Stimulated activated CD4-positive, alpha-beta T cell treated with anti-CD3 and anti-CD28 coated beads, TNF-alpha, amount 100 ng/mL, for 4 hours (primary cell): ENCODE measurements around the gene EFS.

ENCODE experiments used
- DNase-seq, 3 experiments: peaks; one replicate each; pipeline ENCODE4 v3.0.0-alpha.2; 2020; ENCODE audit warnings: low read depth in 3 of 3

The EFS gene

DNA sequence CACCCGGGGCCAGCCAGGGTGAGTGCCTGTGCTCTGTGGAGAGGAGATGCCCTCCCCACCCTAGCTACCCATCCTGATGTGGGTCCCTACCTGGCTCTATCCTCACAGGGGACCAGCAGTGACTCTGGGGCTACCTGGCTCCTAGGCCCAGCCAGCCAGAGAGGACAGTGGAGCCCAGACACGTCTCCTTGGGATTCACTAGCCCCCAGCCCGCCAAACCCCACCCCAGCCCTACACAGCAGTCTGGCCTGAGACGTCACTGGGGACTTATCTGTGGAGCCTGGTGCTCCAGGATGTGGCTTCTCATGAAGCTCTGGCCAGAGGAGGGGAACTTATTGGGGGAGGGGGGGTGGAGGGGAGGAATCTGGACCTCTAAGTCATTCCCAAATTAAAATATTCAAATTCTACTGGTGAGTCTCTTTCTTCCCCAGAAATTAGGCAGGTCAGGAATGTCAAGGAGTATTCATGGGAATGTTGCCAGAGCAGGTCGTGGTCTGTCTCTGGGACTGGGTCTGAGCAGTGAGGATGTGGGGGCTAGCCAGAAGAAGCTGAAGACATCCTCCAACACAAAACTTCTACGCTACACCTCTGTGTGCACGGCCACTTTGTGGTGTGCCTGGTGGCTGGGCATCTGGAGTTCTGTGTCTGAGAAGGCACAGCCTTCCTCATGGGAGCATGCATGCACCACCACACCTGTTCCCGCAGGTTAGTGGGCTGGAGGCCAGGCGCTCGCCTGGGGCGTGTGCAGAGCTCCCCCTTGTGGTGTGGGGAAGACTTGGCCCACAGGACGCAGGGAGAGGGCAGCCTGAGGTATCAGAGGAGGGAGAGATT is 14.6 kb upstream of the EFS start:
- DNase-seq, result peak; percentile 41 to 57 (median 46)

DNA sequence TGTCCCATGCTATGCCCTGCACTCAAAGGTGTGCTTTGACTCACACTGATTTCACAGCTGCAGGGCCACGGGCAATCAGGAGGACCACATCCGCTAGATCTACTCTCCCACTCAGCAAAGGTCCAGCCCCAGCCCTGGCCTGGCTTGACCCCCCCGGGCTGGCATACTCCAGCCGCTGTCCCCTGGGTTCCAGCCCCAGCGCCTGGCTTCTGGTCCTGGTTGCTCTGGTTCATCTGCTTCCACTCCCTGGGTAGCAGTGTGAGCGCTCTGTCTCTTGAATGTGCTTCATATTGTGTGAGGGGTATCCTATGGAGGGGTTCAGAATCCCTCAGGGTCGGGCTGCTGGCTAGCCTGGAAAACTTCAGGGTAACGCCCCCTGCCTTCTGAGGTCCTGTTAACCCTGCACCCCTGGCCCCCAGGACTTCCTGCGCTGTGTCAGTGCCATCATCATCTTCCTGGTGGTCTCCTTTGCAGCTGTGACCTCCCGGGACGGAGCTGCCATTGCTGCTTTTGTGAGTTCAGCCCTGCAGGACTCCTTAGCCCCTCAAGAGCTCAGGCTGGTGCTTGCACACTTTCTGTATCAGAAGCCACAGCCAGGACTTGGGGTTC is 13.7 kb upstream of the EFS start:
- no peak for DNase-seq

DNA sequence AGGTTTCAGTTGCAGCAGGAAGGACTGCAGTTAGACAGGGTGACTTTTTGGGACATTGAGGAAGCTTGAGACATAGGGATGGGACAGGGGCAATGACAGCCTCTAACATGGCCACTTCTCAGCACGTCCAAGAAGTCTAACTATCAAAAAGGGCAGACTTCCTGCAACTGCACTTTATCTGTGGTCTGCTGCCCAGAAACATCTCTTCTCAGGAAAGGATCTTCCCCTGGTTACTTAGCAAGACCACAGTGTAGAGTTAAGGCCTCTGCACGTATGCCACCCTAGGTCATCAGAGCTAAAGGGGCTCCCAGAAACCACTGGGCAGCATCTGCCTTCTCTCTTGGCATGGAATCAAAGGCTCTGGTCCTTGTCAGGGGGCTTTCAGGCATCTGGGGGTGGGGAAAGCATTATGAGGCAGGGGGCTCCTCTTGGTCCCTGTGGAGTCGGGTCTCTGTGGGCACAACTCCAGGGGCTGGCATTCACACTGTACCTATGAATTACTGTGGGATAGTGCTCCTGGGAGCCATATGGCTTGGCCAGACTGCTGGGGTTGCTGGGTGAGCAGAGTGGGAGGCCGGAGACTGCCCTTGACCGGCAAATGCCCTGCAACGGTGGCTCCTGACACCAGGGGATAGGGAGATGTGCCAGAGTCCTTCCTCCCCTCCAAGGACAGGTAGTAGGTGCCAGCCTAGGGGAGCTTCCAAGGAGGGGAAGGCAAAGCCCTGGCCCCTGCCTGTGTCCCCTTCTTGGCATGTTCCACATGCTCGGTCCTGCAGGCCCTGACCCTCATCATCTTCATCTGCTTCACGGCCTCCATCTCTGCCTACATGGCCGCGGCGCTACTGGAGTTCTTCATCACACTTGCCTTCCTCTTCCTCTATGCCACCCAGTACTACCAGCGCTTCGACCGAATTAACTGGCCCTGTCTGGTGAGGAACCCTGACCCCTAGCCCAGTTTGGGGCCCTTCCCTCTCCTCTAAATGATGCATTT is 12.9 kb upstream of the EFS start:
- no peak for DNase-seq

DNA sequence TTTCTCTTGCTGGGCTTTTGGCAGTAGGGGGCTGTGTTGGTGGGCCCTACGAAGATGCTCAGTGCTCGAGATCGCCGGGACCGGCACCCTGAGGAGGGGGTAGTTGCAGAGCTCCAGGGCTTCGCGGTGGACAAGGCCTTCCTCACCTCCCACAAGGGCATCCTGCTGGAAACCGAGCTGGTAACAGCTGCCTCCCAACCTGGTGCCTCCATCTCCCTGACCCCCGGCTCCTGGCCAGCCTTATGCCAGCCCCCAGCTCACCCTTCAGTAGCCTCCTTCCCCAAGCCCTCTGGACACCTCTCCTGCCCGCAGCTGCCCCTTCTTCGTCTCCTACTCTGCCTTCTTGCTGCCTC is 12.2 kb upstream of the EFS start:
- no peak for DNase-seq

DNA sequence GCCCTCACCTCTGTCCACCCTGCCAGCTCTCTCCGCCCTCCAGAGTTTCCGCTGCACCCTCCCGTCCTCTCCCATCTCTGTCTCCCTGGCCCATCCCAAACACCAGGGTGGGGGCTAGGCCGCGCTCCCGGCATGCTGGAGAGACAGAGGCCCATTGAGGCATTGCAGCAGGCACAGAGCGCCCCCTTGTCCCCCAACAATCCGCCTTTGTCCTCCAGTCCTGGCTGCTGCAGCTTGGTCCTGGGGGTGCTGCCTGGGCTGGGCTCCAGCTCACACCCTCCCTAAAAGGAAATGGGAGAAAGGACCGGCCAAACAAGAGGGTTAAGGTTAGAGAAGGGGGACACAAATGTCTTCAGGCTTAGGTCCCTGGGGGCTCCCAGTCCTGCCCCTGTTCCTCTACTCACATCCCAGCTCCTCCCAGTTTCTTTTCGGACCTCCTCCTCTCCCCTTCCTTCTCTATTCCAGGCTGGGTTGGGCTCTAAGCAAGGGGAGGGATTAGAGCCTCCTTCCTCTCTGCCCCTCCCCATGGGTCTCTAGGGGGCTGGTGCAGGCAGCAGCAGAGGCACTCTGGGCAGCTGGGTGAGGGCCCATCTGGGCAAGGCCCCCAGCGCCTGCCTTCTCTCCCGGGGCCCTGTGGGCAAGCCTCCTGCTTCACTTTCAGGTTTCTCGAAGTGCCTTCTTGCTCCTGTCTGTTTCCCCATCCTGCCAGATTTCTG is 11.7 kb upstream of the EFS start, which contains the start of gene CMTM5:
CMTM5 (plus strand) TSS at position 565 of the 716 bp plus-strand sequence. CDS start 206 bp downstream, outside the sequence.
- DNase-seq, result no peak

DNA sequence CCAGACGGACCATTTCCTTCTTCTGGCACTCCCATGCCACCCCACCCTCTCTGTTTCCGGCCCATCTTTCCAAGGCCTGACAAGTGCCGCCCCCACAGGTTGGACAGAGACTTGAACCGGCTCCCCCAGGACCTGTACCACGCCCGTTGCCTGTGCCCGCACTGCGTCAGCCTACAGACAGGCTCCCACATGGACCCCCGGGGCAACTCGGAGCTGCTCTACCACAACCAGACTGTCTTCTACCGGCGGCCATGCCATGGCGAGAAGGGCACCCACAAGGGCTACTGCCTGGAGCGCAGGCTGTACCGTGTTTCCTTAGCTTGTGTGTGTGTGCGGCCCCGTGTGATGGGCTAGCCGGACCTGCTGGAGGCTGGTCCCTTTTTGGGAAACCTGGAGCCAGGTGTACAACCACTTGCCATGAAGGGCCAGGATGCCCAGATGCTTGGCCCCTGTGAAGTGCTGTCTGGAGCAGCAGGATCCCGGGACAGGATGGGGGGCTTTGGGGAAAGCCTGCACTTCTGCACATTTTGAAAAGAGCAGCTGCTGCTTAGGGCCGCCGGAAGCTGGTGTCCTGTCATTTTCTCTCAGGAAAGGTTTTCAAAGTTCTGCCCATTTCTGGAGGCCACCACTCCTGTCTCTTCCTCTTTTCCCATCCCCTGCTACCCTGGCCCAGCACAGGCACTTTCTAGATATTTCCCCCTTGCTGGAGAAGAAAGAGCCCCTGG is 10.7 kb upstream of the EFS start:
- DNase-seq, result no peak

DNA sequence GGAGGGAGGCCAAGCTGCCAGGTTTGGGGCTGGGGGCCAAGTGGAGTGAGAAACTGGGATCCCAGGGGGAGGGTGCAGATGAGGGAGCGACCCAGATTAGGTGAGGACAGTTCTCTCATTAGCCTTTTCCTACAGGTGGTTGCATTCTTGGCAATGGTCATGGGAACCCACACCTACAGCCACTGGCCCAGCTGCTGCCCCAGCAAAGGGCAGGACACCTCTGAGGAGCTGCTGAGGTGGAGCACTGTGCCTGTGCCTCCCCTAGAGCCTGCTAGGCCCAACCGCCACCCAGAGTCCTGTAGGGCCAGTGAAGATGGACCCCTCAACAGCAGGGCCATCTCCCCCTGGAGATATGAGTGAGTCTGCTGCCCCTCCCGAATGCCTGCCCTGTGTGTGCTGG is 8.1 kb upstream of the EFS start:
- DNase-seq, result no peak

DNA sequence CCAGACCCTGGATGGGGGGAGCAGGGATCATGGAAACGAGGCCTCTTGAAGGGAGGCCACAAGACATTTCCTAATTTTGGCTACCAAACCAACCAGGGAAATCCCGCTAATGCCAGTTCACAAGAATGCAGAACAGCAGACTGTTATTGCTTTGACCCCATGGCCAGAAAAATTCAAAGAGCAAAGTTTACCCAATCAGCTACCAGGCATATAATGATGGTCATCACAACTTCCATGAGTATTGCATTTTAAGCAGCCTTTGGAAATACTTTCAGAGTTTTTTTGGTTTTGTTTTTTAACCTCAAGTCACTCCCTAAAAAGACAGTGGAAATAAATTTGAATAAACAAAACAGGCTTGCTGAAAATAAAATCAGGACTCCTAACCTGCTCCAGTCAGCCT is 7.5 kb upstream of the EFS start, which contains the start of gene IL25:
IL25 (plus strand) TSS at position 301 of the 400 bp plus-strand sequence.
- no peak for DNase-seq

DNA sequence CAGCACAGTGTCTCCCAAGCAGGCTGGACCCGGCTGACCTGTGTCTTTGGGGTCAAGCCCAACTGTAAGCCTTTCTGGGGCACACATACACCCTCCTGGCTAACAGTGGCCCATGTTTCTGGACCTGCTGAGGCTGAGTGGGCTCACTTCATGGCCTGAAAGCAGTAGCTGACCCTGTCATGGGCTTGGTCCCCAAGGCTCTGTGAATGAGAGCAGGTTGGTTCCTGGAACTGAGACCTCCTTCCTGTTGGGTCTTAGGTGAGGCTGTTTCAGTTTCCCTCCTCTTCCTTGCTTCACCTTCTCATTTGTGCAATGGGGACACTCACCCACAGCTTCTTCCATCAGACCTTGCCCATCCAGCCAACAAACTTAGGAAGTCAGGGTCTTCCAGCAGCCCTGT is 6.9 kb upstream of the EFS start:
- no peak for DNase-seq

DNA sequence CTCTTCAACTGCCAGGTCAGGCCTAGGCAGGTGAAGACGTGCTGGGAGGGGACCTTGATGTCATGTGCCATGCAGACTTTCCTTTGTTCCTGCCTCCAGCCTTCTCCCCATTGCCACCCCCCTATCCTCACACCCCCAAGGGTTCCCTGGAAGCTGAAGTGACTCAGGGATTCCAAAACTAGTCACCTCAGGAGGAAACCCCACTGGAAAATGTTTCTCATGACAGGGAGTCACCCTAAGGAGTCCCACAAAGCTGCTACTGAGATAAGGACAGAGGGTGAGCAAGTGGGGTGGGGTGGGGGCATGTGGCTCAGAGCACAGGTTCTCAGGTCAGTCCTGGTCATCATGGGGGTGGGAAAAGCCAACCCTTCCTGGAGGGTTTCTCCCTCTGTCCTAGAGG is 5.2 kb upstream of the EFS start:
- DNase-seq, result no peak

DNA sequence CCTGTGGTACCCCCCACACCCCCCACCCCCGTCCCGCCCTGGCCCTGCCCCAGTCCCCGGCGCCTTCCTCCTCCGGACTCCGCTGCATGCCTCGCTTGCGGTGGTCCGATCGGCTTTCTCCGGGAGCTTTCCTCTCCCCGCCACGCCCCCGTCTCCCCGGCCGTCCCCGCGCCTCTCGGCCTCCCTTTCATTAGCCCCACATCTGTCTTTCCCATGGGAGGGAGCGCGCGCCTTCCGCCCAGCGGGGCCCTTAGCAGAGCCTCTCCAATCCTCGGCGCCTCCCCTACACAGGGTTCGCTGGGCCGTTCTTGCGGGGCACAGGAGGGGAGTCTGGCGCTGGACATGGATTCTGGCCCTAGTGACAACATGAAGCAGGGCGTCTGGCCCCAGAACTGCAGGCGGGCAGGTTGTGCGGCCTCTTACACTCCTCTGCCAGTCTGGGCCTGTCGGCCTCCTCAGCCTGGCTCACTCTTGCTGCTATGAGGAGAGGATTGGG is 1.5 kb upstream of the EFS start:
- no peak for DNase-seq

DNA sequence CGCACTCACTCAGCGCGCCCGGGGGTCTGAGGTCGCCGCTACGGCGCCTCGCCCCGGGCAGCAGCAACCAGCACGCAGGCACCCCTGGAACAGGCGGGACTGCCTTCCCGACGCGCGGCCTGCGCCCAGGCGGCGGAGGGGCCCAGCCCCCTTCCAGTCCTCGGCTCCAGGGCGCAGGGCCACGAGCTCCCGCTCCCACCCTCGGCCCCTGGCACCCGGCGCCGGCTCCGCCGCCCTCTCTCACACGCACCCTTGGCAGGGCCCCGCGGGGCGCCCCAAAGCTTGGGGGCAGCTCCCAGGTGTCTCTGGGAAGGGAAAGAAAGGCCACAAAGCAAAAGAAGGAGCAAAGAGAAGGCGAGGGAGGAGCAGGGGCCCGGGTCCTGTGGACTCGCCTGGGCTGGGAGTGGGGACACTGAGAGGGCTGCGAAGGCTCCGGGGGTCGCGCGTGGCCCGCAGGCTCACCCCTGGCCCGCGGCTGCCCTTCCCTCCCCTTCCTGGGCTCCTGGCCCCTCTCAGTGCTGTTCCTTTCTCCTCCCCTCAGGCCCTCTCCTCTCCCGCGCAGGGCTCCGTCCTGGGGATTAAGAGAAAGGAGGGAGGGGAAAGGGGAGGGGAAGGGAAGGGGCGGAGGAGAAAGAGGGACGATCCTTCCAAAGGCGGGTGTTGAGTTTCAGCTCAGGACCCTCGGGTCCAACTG is 907 bp upstream of the EFS start:
- DNase-seq, result no peak

DNA sequence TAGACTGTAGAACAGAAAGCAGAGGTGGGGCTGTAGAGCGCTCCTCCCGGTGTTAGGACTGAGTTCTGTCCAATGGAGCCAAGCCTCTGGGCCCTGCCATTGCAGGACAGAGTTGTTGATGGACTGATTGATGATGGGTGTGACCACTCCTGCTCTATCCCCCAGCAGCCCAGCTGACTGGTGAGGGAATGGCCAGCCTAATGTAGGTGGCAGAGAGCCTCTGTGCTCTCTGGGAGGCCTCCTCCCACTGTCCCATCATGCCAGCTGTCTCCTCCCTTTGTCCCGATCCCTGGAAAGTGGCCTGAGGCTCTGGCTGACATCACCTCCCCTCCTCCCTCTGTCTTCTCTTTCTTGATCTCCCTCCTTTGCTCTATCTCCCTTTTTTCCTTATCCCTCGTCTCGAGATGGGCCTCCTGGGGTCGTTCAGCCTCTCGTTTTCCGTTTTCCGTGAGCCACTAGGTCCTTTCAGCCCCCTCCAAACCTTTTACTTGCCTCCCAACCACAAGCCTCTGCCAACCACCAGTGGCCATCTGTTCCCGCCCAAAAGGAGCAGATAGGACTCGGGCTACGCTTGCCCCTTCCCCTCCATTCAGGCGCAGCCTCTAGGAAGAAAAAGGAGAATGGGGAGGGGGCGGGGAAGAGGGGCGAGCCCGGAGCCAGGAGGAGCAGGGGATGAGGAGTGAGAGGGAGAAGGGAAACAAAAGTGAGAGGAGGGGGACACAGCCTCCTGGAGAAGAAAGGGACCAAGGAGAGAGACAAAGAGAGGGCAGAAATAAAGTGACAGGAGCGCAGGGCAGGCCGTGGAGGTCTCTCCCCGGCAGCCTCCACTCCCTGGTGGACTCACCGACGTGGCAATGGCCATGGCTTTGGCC is 572 bp downstream of the EFS start:
- DNase-seq, result no peak

DNA sequence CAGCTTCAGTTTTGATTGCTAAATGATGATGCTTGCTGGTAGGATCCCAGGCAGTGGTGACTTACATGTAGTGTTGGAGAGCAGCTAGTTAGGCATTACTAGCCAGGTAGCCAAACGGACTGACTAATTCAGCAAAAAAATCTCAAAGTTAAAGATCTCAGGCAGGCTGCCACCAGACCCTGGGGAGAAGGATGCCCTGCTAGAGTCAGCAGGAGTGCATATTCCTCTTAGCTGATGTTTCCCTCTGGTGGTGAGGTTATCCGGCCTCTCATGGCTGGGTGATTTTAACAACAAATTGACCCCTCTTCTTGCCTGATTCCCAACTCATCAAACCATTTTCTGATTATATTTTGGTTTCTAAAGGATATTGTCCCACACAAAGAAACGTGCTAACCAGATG is 2.8 kb downstream of the EFS start:
- DNase-seq, result no peak

DNA sequence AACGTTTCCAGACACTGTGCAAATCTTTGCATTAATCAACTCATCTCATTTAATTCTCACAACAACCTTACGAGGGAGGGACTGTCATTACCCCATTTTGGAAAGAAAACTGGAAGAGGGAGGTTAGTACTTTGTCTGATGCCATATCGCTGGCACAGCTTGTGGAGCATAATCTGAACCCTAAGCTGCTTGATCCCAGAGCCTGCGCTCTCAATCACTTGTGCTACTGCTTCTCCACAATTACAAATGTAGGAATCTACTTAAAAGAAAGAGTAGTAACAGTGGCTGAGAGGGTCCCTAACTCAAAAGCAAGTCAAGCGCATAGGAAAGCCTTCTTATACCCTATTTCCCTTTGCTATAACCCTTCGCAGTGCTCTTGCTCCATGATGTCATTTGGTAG is 3.2 kb downstream of the EFS start:
- no peak for DNase-seq

DNA sequence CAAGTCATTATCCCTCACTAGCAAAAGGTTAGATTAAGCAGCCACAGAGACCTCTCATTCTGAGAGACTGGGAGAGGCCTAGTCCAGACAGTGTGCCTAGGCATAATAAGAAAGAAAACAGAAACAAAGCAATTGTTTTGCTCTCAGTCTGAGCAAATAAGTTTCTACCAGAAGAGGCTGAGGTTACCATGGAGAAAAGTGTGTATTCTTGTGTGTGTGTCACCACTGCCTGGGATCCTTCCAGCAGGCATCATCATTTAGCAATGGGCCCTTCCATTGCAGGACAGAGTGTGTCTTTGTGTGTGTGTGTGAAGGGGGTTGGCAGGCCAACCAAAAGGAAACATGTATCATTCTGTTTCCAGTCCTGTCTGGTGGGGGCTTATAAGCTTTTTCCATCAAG is 3.7 kb downstream of the EFS start:
- no peak for DNase-seq

DNA sequence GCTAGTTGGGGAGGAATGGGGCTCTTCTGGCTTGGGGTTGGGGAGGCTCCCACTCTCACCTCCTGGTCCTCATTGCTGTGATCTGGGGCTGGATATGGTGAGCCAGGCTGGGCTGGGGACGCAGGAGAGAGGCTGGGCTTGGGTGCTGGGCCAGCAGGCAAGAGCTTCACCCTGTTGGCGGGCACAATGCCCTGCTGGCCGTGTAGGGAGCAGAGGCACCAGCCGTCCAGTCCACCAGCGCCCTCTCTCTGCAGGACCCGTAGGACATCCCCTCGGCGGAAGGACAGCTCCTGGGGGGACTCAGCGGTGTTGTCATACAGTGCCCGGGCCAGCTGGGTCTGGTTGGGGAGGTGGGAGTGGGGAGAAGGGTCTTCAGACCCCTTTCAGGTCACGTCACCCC is 4.5 kb downstream of the EFS start:
- no peak for DNase-seq

DNA sequence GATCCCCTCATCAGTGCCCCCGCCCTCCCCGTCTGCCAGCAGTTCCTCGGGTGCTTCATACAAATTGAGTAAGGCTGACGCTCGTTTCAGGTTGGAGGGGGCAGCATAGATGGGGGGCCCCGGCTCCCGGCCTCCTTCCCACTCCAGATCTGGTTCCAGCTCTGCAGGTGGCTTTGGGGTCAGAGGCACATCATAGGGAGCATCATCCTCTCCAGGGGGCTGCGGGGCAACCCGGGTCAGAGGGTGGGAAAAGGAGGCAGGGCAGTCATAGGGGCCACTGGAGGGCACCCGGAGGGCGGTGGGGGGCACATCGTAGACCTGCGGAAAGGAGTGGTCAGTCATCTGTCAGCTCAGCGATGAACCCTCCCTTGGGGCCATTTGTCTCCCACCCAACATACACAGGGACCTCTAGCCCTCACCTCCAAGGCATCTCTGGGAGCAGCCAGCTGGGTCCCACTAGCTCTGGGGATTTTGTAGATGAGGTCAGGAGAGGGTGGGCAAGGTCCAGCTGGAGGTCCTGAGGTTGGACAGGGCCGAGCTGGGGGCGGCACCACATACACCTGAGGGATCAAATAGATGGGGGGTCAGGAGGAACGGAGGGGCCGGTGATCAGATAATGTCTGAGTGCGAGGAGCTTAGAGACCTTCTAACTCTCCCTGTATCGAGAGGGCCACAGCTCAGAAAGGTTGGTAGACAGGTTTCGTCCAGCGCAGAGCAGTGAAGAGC is 5.1 kb downstream of the EFS start:
- no peak for DNase-seq
